Gastrocnemius medialis (tissue), 4 donors: ENCODE measurements around the gene PID1. TPM values are rescaled to one million over a fixed set of nuclear protein-coding genes. Genes with fewer than 3 reads are reported as not detected.

ENCODE experiments used
- ATAC-seq, 2 donors: fragments of 150-250 bp; one replicate each; pipeline ENCODE4 v1.9.1; 2016
- DNase-seq, 2 donors: peaks; one replicate each; pipeline ENCODE4 v3.0.0-alpha.2; 2019
- H3K27ac ChIP-seq, 4 donors: fragments of 200-600 bp; sonication (generic); 1 replicate in 1 of 4; 2 replicates in 3 of 4; pipeline ENCODE4 v1.5.1; 2016 to 2018; ENCODE audit warnings: mild to moderate bottlenecking in 2 of 4, moderate library complexity in 1 of 4
- H3K27me3 ChIP-seq, 3 donors: fragments of 200-600 bp; sonication (generic) in 2 of 3; 1 replicate in 1 of 3; 2 replicates in 2 of 3; pipeline versions ENCODE4 v1.5.1 to v1.6.0; 2016 to 2019; ENCODE audit warnings: mild to moderate bottlenecking in 1 of 3, moderate library complexity in 1 of 3
- H3K36me3 ChIP-seq, 2 donors: fragments of 200-600 bp; sonication (generic) in 1 of 2; one replicate each; pipeline ENCODE4 v1.5.1; 2017 to 2018
- H3K4me1 ChIP-seq, 2 donors: fragments of 200-600 bp; sonication (generic) in 1 of 2; one replicate each; pipeline ENCODE4 v1.5.1; 2016 to 2017; ENCODE audit warnings: mild to moderate bottlenecking in 2 of 2
- H3K4me3 ChIP-seq, 4 donors: fragments of 200-600 bp; sonication (generic) in 3 of 4; 1 replicate in 1 of 4; 2 replicates in 3 of 4; pipeline ENCODE4 v1.5.1; 2016 to 2019; ENCODE audit warnings: mild to moderate bottlenecking in 2 of 4
- H3K9me3 ChIP-seq, 3 donors: fragments of 200-600 bp; sonication (generic) in 2 of 3; 1 replicate in 1 of 3; 2 replicates in 2 of 3; pipeline ENCODE4 v1.5.1; 2016 to 2019
- CTCF ChIP-seq, 5 experiments: fragments of 450-650 bp in 3 of 5; fragments of 200-600 bp in 2 of 5; sonication (generic) in 2 of 5; IDR thresholded peaks in 4 of 5; conservative IDR thresholded peaks in 1 of 5; 1 replicate in 4 of 5; 2 replicates in 1 of 5; pipeline ENCODE4 v1.5.1; 2016 to 2019; ENCODE audit warnings: antibody characterized with exemption in 5 of 5, mild to moderate bottlenecking in 3 of 5, moderate library complexity in 3 of 5
- POLR2A ChIP-seq, 2 donors: fragments of 450-650 bp; IDR thresholded peaks; one replicate each; pipeline ENCODE4 v1.6.1; 2017; ENCODE audit warnings: antibody characterized with exemption in 2 of 2, mild to moderate bottlenecking in 2 of 2, moderate library complexity in 2 of 2
- in situ Hi-C, 4 donors: fragments of 200-750 bp; cut with MboI; loops; one replicate each; pipeline versions ENCODE4 v1.15.0 to v1.8.0; 2017; ENCODE audit warnings: low sequenced_read_pairs in 4 of 4
- intact Hi-C: fragments of 100-400 bp; cut with DNase I; formaldehyde crosslinking; loops from one replicate; pipeline ENCODE4 v1.15.1; 2023; ENCODE audit warnings: low total_unique reads
- total RNA-seq, 4 donors: library from RNA; depleted of rRNA; stranded (reverse); fragments of >200 nt; gene quantifications; one replicate each; pipeline versions ENCODE4 v1.1.0 to v1.2.3, GENCODE V29; 2016

Gene PID1
- total RNA-seq, 4 donors from 2014 or later, result 11.3 to 24.3 (median 19.5) TPM

GRCh38 chr2:229027353-229028105, 243.6 kb downstream of the PID1 start:
- TF ChIP-seq CTCF (IDR thresholded peaks at IDR 0.05 in 4 of 5, conservative IDR thresholded peaks at IDR 0.05 in 1 of 5), result no peak
- TF ChIP-seq POLR2A (IDR thresholded peaks at IDR 0.05), result no peak
- Histone ChIP-seq H3K4me3 (no peak overlapping the region), H3K36me3 (no peaks in the 10 kb centered on the region), H3K9me3 (no peaks in the 10 kb centered on the region), H3K4me1 (no peaks in the 10 kb centered on the region), H3K27me3 (no peaks in the 10 kb centered on the region), H3K27ac (no peak overlapping the region)
- intact Hi-C loops, result no loop called here
- ATAC-seq (no peak), DNase-seq (no peak)
- in situ Hi-C loops, result no loop called here

GRCh38 chr2:229025653-229026052, 245.4 kb downstream of the PID1 start:
- DNase-seq (no peak), ATAC-seq (no peak)
- H3K27me3 ChIP-seq, result no peaks in the 10 kb centered on the region
- H3K4me3 ChIP-seq, result no peak overlapping the region
- TF ChIP-seq POLR2A (IDR thresholded peaks at IDR 0.05), result no peak
- no peak for TF ChIP-seq CTCF (IDR thresholded peaks at IDR 0.05 in 4 of 5, conservative IDR thresholded peaks at IDR 0.05 in 1 of 5)
- H3K27ac ChIP-seq, result no peak overlapping the region
- no peaks in the 10 kb centered on the region for H3K4me1 ChIP-seq
- H3K9me3 ChIP-seq, result no peaks in the 10 kb centered on the region
- H3K36me3 ChIP-seq, result no peaks in the 10 kb centered on the region
- intact Hi-C loops, result no loop called here
- in situ Hi-C loops, result no loop called here

- intact Hi-C loops (no loop called here), in situ Hi-C loops (no loop called here)
- DNase-seq (no peak), ATAC-seq (no peak)
- TF ChIP-seq CTCF (IDR thresholded peaks at IDR 0.05 in 4 of 5, conservative IDR thresholded peaks at IDR 0.05 in 1 of 5) (no peak), POLR2A (IDR thresholded peaks at IDR 0.05) (no peak)
- H3K9me3 ChIP-seq, result no peaks in the 10 kb centered on the region
- H3K4me3 ChIP-seq, result no peak overlapping the region
- H3K36me3 ChIP-seq, result no peaks in the 10 kb centered on the region
- H3K4me1 ChIP-seq, result no peaks in the 10 kb centered on the region
- H3K27me3 ChIP-seq, result no peaks in the 10 kb centered on the region
- no peak overlapping the region for H3K27ac ChIP-seq
Measured at GRCh38 chr2:229022652-229023051, 248.4 kb downstream of the PID1 start.

- H3K36me3 ChIP-seq, result no peaks in the 10 kb centered on the region
- intact Hi-C loops, result no loop called here
Measured at GRCh38 chr2:229022071-229022470, 249.0 kb downstream of the PID1 start.

More at GRCh38 chr2:229022071-229022470, 249.0 kb downstream of the PID1 start:
- no peak for ATAC-seq
- H3K27ac ChIP-seq, result no peak overlapping the region
- TF ChIP-seq CTCF (IDR thresholded peaks at IDR 0.05 in 4 of 5, conservative IDR thresholded peaks at IDR 0.05 in 1 of 5), result no peak
- TF ChIP-seq POLR2A (IDR thresholded peaks at IDR 0.05), result no peak
- H3K27me3 ChIP-seq, result no peaks in the 10 kb centered on the region
- no peak overlapping the region for H3K4me3 ChIP-seq
- in situ Hi-C loops, result no loop called here
- no peaks in the 10 kb centered on the region for H3K9me3 ChIP-seq
- H3K4me1 ChIP-seq, result no peaks in the 10 kb centered on the region
- no peak for DNase-seq
